ENCODE measurements around the gene GLDN. TPM values are rescaled to one million over a fixed set of nuclear protein-coding genes. Genes with fewer than 3 reads are reported as not detected.
"Not testable (repeated sequence)": the region's sequence is repeated elsewhere in the genome, so short reads cannot be mapped to it uniquely, and the experiment has no call there.

The GLDN gene
- total RNA-seq, 1 donor from 2014 or later, result 5.1 TPM

DNA sequence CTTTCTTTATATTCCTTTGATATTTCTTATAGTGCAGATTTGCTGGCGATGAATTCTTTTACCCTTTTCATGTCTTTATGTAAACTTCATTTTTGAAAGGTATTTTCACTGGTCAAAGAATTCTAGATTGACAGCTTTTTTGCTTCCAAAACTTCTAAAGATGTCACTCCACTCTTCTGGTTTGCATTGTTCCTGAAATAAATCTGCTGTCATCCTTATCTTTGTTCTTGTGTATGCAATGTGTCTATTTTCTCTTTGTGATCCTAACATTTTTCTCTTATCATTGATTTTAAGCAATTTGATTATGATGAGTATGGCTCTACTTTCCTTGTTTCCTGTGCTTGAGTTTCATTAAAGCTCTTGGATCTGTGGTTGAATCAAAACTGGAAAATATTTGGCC is 103.4 kb downstream of the GLDN start:
- no peak for DNase-seq (ENCODE audit: low spot score)

DNA sequence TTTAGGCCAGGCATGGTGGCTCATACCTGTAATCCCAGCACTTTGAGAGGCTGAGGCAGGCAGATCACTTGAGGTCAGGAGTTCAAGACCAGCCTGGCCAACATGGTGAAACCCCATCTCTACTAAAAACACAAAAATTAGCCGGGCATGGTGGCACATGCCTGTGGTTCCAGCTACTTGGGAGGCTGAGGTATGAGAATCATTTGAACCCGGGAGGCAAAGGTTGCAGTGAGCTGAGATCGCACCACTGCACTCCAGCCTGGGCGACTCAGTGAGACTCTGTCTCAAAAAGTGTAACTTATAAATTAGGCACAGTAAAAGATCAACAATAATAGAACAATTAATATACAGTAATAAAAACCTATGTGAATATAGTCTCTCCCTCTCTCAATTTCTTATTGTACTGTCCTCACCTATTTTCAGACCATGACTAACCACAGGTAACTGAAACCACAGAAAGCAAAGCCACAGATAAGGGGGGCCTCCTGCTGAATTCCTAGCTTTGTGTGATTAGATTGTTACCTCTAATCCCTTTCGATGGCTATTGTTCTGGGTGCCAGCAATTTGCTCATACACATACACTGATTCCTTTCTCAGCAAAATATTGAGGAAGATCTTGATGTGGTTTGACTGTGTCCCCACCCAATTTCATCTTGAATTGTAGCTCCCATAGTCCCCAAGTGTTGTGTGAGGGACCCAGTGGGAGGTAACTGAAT is 104.7 kb downstream of the GLDN start:
- DNase-seq (ENCODE audit: low spot score), result not testable (repeated sequence)

DNA sequence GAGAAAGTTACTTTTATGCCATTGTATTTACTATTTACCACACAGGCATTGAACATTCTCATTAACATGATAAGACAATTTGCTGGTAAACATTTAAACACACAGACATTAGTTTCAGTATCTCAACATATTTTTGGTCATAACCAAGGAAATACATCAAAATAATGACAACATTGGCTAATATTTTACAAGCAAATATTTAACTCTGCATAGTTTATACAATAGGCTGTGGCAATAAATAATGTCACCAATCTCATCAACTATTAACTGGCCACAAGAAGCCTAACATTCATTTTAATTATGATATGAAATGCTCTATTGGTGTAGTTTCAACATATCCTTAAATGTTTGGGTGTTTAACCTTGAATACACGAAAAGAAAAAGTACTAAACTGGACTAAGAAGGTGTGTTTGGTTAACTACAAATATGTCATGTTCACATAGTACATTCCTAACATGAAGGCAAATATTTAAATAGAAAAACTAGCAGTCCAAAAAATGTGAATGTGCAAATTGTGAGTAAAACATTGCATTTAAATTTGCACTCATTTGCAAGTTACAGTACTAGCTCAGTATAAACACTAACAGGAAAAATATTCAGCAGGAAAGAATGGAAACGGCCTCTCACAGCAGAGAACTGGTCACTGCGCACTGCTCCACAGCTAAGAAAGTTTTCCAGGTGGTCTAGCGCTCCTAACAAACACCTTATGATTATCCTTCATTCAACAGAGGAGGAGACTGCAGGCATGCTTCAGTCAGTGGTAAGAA is 106.6 kb downstream of the GLDN start:
- DNase-seq (ENCODE audit: low spot score), result no peak

DNA sequence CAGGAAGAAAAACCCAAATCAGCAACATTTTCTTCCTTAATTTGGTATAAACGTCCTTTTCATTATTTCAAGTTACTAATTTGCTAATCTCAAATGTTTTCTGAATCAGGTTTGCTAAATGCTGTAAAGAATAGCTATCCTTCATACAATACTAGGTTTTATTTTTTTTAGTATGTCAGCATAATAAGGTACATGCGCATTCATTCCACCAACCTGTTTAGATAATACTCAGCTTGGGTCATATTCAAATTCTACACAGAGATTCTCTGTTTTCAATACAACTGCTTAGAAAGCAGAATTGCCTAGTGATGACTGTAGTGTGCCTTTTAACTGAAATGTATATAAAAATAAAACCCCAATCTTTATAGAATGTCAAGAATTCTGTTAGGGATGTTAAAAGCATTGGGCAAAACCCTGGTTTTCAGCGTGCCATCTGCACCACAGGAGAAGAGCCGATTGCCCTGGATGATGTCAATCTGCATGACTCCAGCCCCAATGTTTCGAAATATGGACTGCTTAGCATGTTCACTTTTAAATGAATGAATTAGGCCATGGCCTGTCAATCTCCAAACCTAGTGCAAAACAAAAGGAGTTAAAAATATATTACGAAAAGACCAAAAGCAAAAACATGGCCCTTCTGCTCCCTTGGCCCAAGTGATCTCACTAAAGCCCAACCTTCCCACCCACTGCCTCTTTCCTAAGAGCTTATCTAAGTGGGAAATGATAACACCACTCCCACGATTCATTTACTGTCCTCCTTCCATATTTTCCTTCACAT is 107.4 kb downstream of the GLDN start:
- no peak for DNase-seq (ENCODE audit: low spot score)

DNA sequence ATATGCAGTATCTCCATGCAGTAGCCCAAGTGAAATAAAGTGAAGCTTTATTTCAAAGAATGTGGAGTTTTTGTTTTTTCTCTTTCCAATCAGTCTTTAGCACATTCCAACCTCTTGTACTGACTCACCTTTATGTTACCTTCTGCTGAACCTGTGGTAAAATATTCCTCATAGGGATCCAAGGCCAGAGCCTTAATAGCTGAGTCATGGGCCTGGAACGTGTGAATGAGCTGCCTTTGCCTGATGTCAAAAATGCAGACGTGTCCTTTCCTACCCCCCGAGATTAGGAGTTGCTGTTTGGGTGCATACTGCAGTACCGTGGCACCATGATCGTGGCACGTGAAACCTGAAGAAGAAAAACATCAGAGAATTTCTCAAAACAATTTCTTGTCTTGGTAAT is 108.5 kb downstream of the GLDN start:
- DNase-seq (ENCODE audit: low spot score), result no peak

Other genes with a start within 250 kb of the GLDN start
- gene TNFAIP8L3, start 246.7 kb upstream of the GLDN start, total RNA-seq, result 20.6 TPM
- gene CYP19A1, start 3.1 kb upstream of the GLDN start, total RNA-seq, result 0.34 TPM